Hepatocyte (in vitro differentiated cells): Measurements from ENCODE around the gene EXOC6B.

Experiments
- EZH2 ChIP-seq: fragments of 200-600 bp; sonication (generic); IDR thresholded peaks from 2 replicates; pipeline ENCODE4 v1.6.1; 2016; ENCODE audit warnings: antibody characterized with exemption, mild to moderate bottlenecking, borderline replicate concordance
- EZH2phosphoT487 ChIP-seq: fragments of 200-600 bp; sonication (generic); IDR thresholded peaks from one replicate; pipeline ENCODE4 v1.6.1; 2018; ENCODE audit warnings: antibody characterized with exemption, mild to moderate bottlenecking, low read depth, moderate library complexity; ENCODE audit not compliant: unreplicated experiment, severe bottlenecking
- TF ChIP-seq, protein P1 (sequence below): fragments of 200-600 bp; sonication (generic); IDR thresholded peaks from 2 replicates; pipeline ENCODE4 v1.5.1; 2016; ENCODE audit warnings: antibody characterized with exemption, mild to moderate bottlenecking; ENCODE audit not compliant: poor library complexity

DNA sequence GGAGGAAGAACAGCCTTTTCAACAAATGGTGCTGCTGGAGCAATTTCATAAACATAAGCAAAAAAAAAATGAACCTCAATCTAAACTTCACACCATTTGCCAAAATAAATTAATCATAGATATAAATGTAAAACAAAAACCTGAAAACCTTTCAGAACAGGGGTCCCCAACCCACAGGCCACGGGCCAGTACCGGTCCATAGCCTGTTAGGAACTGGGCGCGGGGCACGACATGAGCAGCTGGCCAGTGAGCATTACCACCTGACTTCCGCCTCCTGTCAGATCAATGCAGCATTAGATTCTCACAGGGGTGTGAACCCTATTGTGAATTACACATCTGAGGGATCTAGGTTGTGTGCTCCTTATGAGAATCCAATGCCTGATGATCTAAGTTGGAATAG, 176.0 kb downstream of the EXOC6B start:
- TF ChIP-seq, protein P1, sequence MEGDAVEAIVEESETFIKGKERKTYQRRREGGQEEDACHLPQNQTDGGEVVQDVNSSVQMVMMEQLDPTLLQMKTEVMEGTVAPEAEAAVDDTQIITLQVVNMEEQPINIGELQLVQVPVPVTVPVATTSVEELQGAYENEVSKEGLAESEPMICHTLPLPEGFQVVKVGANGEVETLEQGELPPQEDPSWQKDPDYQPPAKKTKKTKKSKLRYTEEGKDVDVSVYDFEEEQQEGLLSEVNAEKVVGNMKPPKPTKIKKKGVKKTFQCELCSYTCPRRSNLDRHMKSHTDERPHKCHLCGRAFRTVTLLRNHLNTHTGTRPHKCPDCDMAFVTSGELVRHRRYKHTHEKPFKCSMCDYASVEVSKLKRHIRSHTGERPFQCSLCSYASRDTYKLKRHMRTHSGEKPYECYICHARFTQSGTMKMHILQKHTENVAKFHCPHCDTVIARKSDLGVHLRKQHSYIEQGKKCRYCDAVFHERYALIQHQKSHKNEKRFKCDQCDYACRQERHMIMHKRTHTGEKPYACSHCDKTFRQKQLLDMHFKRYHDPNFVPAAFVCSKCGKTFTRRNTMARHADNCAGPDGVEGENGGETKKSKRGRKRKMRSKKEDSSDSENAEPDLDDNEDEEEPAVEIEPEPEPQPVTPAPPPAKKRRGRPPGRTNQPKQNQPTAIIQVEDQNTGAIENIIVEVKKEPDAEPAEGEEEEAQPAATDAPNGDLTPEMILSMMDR = no peak
- TF ChIP-seq EZH2phosphoT487 (no peak), EZH2 (no peak)
